GM18507 (cell line): ENCODE results near the gene ALLC.

Experiments
- DNase-seq: peaks from one replicate; pipeline ENCODE4 v3.0.0; 2011; ENCODE audit warnings: low read depth; ENCODE audit not compliant: insufficient read length; ENCODE audit errors: extremely low spot score
- FAIRE-seq: peaks from 2 replicates; lab custom pipeline; 2011; peaks lifted over from hg19 to GRCh38; lab: Jason Lieb, UNC

ALLC gene

DNA sequence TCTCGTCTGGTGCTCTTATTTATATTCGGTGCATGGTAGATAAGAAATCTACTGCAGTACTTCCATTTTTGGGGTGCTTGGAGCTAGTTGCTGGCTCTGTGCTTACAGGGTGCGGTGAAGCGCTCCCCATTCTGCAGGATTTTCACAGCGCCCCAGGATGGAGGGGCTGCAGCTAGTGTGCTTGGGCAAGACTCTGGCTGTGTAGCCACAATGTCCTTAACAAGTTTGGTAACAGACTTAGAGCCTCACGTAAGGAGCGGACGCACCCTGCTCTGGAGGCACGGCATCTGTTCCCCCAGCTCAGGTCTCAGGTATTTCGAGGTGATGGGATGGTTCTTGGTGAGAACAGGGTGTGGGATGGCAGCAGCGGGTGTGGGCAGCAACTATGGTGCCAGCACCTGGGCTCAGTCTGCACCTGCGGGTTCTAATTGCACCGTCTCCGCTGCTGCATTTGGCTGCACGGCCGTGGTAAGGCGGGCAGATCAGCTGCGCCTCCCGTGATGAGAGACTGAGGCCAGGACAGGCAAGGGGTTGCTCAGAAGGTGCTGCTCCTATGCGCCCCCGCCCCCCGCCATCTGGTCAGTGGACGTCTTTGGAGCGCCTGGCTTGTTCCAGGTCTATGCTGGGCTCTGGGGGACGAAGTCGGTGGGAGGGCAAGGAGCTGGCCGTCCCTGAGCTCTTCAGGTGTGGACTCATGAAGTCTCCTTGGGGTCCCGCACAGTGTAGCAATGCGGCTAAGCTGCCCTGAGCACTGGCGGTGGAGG is 20.1 kb upstream of the ALLC start:
- no peak for DNase-seq
- no peak for FAIRE-seq

DNA sequence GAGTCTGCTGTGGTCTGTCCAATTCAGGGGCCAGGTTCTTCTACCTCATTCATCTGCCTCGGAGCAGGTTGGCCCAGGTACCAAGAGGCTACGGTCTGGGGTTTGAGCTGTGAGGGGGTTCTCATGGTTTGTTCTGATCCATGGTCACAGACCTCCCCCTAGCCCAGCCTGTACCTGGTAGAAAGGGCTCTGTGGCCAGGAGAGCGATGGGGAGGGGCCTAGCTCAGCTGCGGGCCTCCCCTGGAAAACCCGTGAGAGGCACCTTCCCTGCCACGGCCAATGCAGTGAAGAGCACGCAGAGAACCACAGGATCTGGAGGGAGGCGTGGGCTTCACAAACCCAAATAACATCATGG is 19.6 kb upstream of the ALLC start:
- FAIRE-seq (no peak), DNase-seq (no peak)

DNA sequence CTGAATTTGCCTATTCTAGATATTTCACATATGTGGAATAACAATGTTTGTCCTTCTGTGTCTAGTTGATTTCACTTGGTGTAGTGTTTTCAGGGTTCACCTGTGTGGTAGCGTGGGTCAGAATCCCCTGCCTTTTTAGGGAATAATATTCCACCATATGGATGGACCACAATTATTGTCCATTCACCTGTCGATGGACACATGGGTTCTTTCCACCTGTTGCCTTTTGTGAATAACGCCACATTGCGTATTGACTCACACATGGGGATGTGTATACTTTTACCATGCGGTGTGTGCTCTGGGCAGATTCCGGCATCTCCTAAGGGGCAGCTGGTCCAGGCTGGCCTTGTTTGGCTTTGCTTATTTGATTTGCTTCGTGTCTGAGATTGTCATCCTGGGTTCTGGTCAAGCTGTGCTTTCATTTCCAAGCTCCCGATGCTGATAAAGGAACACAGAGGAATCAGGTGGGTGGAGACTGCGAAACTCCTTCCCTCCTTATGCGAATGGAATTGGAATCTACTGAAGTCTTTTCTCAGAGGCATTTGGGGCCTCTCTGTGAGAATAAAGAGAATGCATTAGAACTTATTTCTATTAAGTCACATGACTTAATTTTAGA is 18.9 kb upstream of the ALLC start:
- no peak for FAIRE-seq

DNA sequence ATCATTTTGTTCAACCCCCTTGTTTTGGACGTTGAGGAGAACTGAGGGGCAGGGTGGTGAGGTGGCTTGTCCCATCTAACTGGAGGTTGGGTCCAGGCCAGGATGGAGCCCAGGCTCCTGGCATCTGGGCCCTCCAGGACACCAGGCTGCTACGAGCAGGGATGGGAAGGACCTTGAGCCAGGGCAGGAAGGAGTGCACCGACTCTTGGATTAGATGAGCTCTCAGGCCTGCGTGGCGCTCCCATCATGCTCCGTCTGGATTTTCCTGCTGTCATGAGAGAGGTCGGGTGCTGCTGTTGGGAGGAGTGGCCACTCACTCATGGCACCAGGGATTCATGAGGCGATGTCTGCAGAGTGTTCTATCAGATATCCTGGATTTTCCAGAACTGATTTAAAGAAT is 18.3 kb upstream of the ALLC start:
- DNase-seq (no peak), FAIRE-seq (no peak)

More for the DNA sequence above, 18.9 kb upstream of the ALLC start:
- no peak for DNase-seq

DNA sequence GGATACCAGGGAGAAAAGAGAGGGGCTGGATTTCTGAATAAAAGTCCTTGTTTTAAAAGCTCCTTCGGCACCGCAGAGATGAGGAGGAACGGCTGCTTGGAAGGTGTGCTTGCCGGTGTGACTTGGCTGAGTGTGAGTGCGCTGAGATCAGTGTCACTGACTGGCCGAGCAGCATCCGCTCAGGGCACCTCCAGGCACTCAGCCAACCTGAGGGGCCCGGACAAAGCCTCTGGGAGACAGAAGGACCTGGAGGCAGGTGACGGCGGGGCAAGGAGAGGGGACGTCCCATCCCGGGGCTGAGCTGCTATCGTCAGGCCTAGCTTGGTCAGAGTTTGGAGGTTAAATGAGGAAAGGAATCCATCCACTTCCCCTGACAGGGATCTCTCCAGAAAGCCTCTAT is 16.8 kb upstream of the ALLC start:
- DNase-seq (no peak), FAIRE-seq (no peak)

DNA sequence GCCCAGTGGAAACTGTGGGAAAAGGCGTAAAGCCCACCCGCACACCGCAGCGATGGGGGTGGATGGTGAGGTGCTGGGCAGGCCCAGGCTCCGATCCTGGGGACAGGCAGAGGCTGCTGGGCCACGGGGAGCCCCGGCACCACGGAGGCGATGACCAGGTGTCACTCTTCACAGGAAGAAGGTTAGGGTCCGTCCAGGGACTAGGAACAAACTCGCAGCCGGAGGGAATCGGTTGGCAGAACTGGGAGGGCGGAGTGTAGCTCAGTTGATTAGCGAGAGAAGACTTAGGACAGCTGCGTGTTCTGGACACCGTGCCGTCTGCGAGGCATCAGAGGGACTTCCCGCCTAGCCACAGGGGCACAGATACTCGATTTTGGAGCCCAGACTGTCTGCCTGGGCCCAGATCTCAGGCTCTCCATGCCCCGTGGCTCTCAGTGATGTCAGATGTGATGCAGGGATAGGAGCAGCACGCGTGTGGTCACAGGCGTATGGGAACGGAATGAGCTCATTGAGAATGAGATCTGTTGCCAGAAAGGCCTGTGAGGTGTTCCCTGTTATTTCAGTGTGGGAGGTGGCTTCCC is 16.1 kb upstream of the ALLC start:
- FAIRE-seq: no peak
- DNase-seq: no peak

DNA sequence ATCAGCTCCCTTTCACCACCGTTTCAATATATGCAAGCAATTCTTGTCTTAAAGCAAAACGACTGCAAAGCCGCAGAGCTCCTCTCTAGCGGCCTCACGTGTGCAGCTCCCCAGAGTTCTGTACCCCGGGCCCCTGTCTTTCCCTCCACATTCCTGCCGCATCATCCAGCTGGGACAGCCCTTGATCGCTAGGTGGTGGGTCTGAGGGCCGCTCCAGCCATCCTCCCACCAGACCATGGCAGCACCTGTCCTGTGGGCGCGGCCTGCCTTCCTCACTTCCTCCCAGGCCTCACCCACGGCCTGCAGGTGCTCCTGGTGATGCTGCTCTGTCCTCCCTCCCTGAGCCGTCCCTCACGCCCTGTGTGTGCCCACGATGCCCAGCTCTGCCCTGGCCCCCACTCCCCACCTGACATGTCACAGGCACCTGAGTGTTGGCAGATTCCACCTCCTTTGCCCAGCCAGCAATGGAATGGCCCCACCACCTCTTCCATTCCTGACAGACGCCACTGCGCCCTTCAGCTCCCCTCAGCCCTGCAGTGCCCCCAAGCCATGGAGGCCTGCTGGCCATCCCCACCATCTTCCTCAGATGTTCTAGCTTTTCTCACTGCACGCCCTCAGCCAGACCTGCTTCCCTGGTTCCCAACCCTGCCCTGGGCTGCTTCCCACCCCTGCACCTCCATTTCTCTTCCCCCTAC is 15.3 kb upstream of the ALLC start:
- DNase-seq: no peak
- no peak for FAIRE-seq

DNA sequence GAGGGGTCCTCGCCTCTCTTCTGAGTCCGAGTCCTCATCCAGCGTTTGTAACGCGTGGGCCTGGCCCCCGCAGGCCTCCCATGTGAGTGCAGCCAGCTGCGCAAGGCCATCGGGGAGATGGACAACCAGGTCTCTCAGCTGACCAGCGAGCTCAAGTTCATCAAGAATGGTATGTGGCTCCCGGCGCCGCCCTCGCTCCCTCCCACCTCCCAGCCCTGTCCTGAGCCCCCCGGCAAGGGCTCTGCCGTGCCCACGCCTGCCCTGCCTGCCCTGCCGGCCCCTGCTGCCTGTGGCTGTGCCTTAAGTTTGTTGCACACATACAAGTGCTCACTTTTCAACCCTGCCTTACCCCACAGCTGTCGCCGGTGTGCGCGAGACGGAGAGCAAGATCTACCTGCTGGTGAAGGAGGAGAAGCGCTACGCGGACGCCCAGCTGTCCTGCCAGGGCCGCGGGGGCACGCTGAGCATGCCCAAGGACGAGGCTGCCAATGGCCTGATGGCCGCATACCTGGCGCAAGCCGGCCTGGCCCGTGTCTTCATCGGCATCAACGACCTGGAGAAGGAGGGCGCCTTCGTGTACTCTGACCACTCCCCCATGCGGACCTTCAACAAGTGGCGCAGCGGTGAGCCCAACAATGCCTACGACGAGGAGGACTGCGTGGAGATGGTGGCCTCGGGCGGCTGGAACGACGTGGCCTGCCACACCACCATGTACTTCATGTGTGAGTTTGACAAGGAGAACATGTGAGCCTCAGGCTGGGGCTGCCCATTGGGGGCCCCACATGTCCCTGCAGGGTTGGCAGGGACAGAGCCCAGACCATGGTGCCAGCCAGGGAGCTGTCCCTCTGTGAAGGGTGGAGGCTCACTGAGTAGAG is 14.4 kb upstream of the ALLC start:
- no peak for FAIRE-seq

DNA sequence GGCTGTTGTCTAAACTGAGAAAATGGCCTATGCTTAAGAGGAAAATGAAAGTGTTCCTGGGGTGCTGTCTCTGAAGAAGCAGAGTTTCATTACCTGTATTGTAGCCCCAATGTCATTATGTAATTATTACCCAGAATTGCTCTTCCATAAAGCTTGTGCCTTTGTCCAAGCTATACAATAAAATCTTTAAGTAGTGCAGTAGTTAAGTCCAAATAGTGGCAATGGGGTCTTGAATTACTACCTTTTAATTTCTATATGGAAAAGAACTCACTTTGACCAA is 13.8 kb upstream of the ALLC start:
- FAIRE-seq (no peak), DNase-seq (no peak)

More for the DNA sequence above, 14.4 kb upstream of the ALLC start:
- no peak for DNase-seq

DNA sequence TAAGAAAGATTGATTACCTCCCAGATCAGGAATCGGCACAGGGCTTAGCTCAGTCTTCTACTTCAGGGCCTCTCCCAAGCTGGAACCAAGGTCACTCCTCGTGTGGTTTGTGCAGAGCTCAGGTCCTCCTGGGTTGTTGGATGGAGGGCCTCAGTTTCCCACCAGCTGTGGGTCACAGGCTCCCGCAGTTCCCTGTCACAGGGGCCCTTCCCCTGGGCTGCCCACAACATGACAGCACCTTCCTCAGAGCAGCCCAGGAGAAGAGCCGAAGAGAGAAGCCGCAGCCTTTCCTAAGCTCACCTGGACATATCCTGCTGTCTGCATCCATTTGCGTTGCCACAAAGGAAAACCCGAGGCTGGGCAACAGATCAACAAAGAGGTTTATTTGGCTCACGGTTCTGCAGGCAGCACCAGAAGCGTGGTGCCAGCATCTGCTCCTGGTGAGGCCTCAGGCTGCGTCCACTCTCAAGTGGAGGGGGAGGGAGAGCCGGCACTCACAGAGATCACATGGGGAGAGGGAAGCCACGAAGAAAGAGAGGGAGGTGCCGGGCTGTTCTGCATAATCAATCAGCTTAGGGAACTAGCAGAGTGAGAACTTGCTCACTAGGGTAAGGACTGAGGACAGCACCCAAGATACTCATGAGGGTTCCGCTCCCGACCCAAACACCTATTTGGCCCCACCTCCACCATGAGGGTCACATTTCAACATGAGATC is 13.0 kb upstream of the ALLC start:
- no peak for DNase-seq
- no peak for FAIRE-seq

DNA sequence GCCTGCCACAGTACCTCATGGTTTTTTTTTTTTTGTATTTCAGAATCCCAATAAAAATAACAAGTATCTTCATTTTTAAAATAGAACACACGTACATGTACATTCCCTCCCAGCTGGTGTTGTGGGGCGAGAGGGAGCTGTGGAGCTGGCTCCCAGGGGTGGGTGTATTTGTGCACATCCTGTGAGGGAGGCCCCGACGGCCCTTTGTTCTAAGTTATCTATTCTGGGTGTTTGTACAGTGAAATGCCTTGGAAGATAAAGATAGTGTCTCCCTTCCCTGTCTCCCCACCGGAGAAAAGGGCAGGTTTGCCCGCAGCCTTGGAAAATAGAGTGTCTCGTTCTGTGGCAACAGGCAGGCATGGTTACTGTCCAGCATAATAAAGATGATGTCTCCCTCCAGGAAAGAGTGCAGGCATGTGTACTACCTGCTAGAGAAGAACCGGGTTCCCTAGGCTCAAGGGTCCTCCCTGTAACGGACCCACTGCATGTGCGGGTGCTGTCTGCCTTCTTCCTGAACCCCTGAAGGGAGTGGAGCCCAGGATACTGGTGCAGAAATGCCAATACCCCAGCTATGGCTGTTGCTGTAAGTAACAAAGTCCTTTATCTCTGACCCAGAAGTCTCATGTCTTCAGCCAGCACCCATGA is 12.1 kb upstream of the ALLC start:
- FAIRE-seq: no peak

DNA sequence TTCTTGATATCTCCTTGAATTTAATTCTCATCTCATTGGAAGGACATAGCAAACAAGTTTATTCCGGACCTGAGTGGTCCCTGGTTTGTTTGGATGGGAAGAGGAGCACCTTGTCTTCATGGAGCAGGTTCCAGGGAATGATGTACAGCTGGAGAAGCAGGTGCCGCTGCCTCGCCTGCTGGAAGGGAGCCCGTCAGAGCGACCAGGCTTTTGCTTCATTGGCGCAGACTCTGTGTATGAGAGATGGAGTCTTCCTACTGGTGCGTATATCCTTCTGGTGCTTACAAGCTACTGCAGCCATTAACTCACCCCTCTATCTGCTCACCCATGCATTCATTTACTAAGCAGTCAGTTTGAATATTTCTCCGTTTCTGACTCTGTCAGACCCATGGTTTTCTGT is 11.6 kb upstream of the ALLC start:
- FAIRE-seq: no peak

More for the DNA sequence above, 12.1 kb upstream of the ALLC start:
- DNase-seq: no peak

DNA sequence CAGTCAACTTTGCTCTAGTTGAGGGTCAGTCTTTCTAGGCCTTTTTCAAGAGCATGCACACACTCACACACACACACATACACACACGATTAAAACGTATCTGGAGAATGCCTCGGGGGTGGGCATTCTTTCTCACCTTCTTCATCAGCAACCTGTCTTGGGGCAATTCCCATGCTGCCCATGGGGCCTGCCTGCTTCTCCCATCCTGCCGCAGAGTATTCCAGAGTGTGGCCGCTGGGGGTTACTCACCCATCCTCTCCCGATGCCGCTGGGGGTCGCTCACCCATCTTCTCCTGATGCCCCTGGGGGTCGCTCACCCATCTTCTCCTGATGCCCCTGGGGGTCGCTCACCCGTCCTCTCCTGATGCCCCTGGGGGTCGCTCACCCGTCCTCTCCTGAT is 10.8 kb upstream of the ALLC start:
- no peak for FAIRE-seq
- no peak for DNase-seq

More for the DNA sequence above, 11.6 kb upstream of the ALLC start:
- no peak for DNase-seq

DNA sequence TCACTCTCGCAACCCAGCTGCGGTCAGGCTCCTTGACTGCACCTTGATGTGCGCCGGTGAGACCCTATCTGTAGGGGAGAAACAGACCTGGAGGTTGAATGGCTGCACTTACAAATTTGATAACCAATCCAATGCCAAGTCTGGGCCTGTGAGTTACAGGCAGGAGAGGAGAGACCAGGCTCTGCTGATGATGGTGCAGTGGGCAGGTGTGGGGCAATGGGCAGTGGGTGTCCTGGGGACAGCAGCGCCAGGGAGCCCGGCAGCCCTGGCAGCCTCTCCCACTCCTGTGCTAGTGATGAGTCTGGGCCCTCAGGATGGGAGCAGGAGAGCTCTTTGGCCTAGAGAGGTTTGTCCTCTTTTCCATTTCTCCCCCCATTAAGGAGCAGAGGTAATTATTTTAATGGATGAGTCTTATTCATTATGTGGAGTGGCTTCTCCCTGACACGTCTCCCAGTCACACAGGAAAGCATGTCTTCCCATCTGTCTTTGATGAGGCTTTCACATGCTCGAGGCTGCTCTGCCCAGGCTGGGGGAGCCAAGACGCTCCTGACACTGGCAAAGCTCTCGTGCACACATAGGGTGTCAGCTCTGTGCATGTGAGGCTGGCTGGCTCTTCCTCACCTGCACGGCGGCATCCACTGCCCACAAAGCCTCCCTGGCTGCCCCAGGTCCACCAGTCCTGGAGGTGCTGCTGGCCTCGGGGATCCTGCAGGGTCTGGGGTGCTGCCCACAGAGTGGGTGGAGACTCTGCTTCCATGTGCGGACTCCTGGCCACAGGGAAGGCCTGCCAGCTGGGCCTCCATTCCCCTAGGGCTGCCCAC is 10.0 kb upstream of the ALLC start:
- DNase-seq (no peak), FAIRE-seq (no peak)

DNA sequence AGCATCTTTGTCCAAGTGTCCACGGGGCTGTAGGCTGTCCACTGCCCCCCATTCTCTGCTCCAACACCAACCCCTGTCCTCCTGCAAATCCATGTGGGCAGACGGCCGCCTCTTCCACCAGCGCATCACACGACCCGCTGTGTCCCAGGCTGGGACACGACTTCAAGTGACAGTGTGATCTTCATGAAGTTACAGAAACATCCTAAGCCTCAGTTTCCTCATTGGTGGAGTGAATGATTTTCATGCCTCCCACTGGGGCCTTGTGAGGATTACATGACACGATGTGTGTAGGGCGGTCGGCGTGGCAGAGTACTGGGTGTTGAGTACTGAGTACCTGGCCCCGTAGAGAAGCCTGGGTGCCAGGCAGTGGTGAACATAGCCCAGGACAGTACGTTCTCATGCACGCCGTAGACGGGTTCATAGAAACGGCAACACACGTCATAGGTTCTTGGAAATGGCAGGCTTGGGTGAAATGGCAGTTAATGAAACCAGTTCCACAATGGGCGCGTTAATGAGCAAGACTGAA is 9.3 kb upstream of the ALLC start:
- DNase-seq: no peak
- no peak for FAIRE-seq

DNA sequence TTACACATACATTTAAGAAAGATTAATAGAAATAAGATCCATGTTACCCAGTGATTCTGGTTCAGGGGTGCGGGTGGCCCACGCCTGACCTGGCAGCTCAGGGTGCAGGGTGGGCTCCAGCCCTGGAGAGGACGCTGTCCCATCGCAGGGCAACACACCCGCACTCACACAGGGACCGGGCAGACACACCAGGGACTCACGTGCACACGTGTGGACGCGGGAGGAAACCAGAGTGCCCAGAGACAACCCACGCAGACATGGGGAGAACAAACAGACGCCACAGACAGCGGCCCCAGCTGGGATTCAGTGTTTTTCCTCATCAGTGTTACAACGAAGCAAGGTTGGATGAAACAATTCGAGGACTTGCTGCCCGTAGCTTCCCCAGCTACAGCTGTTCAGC is 8.4 kb upstream of the ALLC start:
- no peak for FAIRE-seq

DNA sequence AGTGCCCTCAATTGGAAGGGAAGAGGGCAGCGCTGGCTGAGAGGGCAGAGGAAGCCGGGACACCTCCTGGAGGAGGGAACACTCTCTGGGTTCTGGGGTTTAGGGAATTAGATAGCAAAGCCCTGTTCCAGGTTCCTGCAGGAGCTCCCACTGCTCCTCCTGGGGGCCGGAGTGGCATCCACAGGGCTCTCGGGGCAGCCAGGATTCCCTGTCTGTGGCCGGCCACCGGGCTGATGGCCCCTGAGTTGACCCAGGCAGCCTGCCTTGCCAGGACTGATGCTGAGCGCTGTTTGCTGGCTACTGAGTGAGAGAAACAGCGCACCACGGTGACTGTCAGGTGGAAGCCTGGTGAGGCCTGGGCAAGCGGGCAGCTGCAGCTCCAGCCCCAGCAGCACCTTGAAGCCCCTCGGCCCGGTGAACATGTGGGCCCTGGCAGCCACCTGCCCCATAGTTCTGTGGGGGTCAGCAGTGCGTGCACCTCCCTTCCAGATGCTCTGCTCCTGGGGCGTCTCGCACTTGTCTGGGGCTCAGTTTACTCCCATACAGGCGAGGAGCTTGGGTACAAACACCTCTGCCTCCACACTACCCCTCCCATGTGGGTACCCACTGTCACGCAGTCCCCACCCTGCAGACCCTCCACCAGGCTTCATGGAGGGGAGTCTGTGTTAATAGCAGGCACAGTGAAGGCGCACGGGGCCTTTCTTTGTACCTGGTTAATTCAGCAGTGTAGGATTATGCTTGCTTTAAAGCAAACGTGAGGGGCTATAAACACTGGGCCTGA is 7.7 kb upstream of the ALLC start:
- DNase-seq (no peak), FAIRE-seq (no peak)

More for the DNA sequence above, 8.4 kb upstream of the ALLC start:
- DNase-seq: no peak
